HepG2 (cell line): Measurements from ENCODE around the gene SSPN. TPM values are rescaled to one million over a fixed set of nuclear protein-coding genes. Genes with fewer than 3 reads are reported as not detected.

Experiments
- ATAC-seq: fragments of 200-7000 bp; cut with Tn5 transposase; 3 replicates; pipeline ENCODE4 v1.9.1; 2020; ENCODE audit warnings: mild to moderate bottlenecking, moderate library complexity
- BruUV-seq: library from RNA; stranded (reverse); fragments of 400-500 nt; replicated peaks from 2 replicates; lab custom pipeline; 2021; lab: Mats Ljungman, UMichigan
- CTCF ChIA-PET: fragments of 300-600 bp; formaldehyde crosslinking; extraction: SDS; loops from one replicate; lab custom pipeline; 2021; ENCODE audit warnings: low total read pairs, inconsistent platforms, low intra/inter-chr PET ratio; lab: Yijun Ruan, JAX
- POLR2A ChIA-PET: fragments of 350-600 bp; sonication (Branson Sonifier 250); formaldehyde crosslinking; loops from one replicate; lab custom pipeline; 2020; ENCODE audit warnings: antibody characterized with exemption, inconsistent platforms; lab: Yijun Ruan, JAX
- DNase-seq: peaks from one replicate; pipeline ENCODE4 v3.0.0-alpha.2; 2015; ENCODE audit warnings: low spot score
- FAIRE-seq: peaks from 3 replicates; lab custom pipeline; 2011; peaks lifted over from hg19 to GRCh38; lab: Jason Lieb, UNC
- H2AFZ ChIP-seq: one replicate; pipeline ENCODE4 v1.6.1; 2011; ENCODE audit warnings: low read length, inconsistent platforms
- H3K27ac ChIP-seq: fragments of 300-600 bp; 3 replicates; pipeline ENCODE4 v1.8.0; 2011; ENCODE audit warnings: mixed run types, mild to moderate bottlenecking, mixed read lengths, low read length, inconsistent platforms; ENCODE audit not compliant: insufficient read depth; ENCODE audit errors: extremely low read length
- H3K27me3 ChIP-seq, 2 experiments: fragments of 200-600 bp in 1 of 2; 2 replicates in 1 of 2; 3 replicates in 1 of 2; pipeline versions ENCODE4 v1.6.0 to v1.8.0; 2011; ENCODE audit warnings: low read length in 2 of 2, mild to moderate bottlenecking in 2 of 2, moderate library complexity in 2 of 2, inconsistent platforms in 1 of 2; ENCODE audit not compliant: insufficient read depth in 2 of 2, control insufficient read depth in 1 of 2
- H3K36me3 ChIP-seq, 2 experiments: fragments of 200-600 bp in 1 of 2; replicated peaks in 1 of 2; 2 replicates in 1 of 2; 3 replicates in 1 of 2; pipeline versions ENCODE4 v1.5.1 to v1.8.0; 2011; ENCODE audit warnings: low read length in 2 of 2, inconsistent platforms in 1 of 2; ENCODE audit not compliant: insufficient read depth in 2 of 2, control insufficient read depth in 1 of 2
- H3K4me1 ChIP-seq: 2 replicates; pipeline ENCODE4 v1.5.1; 2012; ENCODE audit warnings: low read length, inconsistent platforms; ENCODE audit not compliant: insufficient read depth
- H3K4me2 ChIP-seq: 2 replicates; pipeline ENCODE4 v1.6.0; 2011; ENCODE audit warnings: low read depth, low read length, inconsistent platforms
- H3K4me3 ChIP-seq, 3 experiments: fragments of 200-600 bp in 1 of 3; sonication (generic), shearing (Covaris generic) in 1 of 3; replicated peaks in 1 of 3; 2 replicates each; pipeline ENCODE4 v1.5.1; 2011 to 2016; ENCODE audit warnings: low read length in 3 of 3, inconsistent platforms in 2 of 3, low read depth in 2 of 3, mild to moderate bottlenecking in 2 of 3, control low read depth in 1 of 3, mixed read lengths in 1 of 3; ENCODE audit not compliant: insufficient read depth in 1 of 3
- H3K79me2 ChIP-seq: one replicate; pipeline ENCODE4 v1.6.1; 2011; ENCODE audit warnings: low read length, inconsistent platforms; ENCODE audit not compliant: insufficient read depth
- H3K9ac ChIP-seq: 2 replicates; pipeline ENCODE4 v1.6.0; 2011; ENCODE audit warnings: mild to moderate bottlenecking, low read depth, low read length, inconsistent platforms; ENCODE audit not compliant: insufficient read depth
- H3K9me3 ChIP-seq: 2 replicates; pipeline ENCODE4 v1.5.1; 2012; ENCODE audit warnings: mild to moderate bottlenecking, low read length
- H4K20me1 ChIP-seq: 2 replicates; pipeline ENCODE4 v1.6.0; 2011; ENCODE audit warnings: inconsistent platforms, mild to moderate bottlenecking, low read length, moderate library complexity; ENCODE audit not compliant: insufficient read depth
- CEBPB ChIP-seq: IDR thresholded peaks from 2 replicates; pipeline ENCODE4 v1.6.1; 2011; ENCODE audit warnings: low read depth, low read length, improper control_type of control experiment, borderline replicate concordance
- GATA4 ChIP-seq: sonication (generic); IDR thresholded peaks from 2 replicates; pipeline ENCODE4 v1.6.1; 2016; ENCODE audit warnings: antibody characterized with exemption, low read depth, borderline replicate concordance
- NR2F2 ChIP-seq: IDR thresholded peaks from 2 replicates; pipeline ENCODE4 v1.6.1; 2012; ENCODE audit warnings: low read depth, inconsistent platforms, borderline replicate concordance
- ZBTB1 ChIP-seq: sonication (generic); formaldehyde crosslinking; IDR thresholded peaks from 2 replicates; pipeline ENCODE4 v1.4.0; 2020; ENCODE audit warnings: missing genetic modification reagents, borderline replicate concordance
- ZFAT ChIP-seq: sonication (generic); formaldehyde crosslinking; conservative IDR thresholded peaks from 2 replicates; pipeline ENCODE4 v1.8.1; 2023; ENCODE audit warnings: missing genetic modification reagents, inconsistent platforms
- ZFP1 ChIP-seq: IDR thresholded peaks from 2 replicates; pipeline ENCODE4 v1.6.1; 2016
- ZNF276 ChIP-seq: sonication (generic); formaldehyde crosslinking; IDR thresholded peaks from 2 replicates; pipeline ENCODE4 v1.4.0; 2020; ENCODE audit warnings: mild to moderate bottlenecking, low read depth, missing genetic modification reagents
- ZNF567 ChIP-seq: sonication (generic); formaldehyde crosslinking; IDR thresholded peaks from 2 replicates; pipeline ENCODE4 v1.8.1; 2023; ENCODE audit warnings: mild to moderate bottlenecking, missing genetic modification reagents, borderline replicate concordance
- WGBS: methylation state at CpG from one replicate; pipeline ENCODE4 v1.1.6; 2017; ENCODE audit warnings: low lambda C conversion rate; 5-methylcytosine and 5-hydroxymethylcytosine counted together
- in situ Hi-C: cut with HindIII; loops from 2 replicates; pipeline ENCODE4 v1.10.0; 2017; ENCODE audit warnings: low pct_unique_long_range_greater_than_20kb; ENCODE audit not compliant: extremely low pct_ligation_motif_present
- intact Hi-C: fragments of 100-400 bp; cut with micrococcal nuclease; formaldehyde crosslinking; loops from one replicate; pipeline ENCODE4 v1.10.0; 2022; ENCODE audit not compliant: unreplicated experiment
- polyA plus RNA-seq, 8 experiments: library from polyadenylated mRNA; depleted of rRNA in 3 of 8; stranded (reverse) in 7 of 8; unstranded in 1 of 8; fragments of >200 nt; fragmentation: Illumina TruSeq in 4 of 8; extraction: Trizol in 4 of 8; gene quantifications; 2 replicates each; pipeline versions ENCODE4 v1.2.1 to v1.2.3, GENCODE V29; 2011 to 2016; ENCODE audit warnings: low read depth in 4 of 8, missing spikeins in 1 of 8, mixed read lengths in 1 of 8; ENCODE audit not compliant: insufficient read depth in 1 of 8
- total RNA-seq, 5 experiments: library from RNA; depleted of rRNA; stranded (reverse); fragments of >200 nt; fragmentation: Illumina TruSeq; extraction: Trizol; gene quantifications; 2 replicates each; pipeline ENCODE4 v1.2.3, GENCODE V29; 2016; ENCODE audit warnings: low read depth in 1 of 5
- TF ChIP-seq, protein P1 (sequence below): sonication (generic); formaldehyde crosslinking; IDR thresholded peaks from 2 replicates; pipeline ENCODE4 v1.4.0; 2020; ENCODE audit warnings: missing genetic modification reagents

SSPN gene
- total and polyA plus RNA-seq, 2 of the 13 experiments (the other 11 are each of a cell fraction or from before 2014, with no cell fraction given) = not detected

GRCh38 chr12:26264215-26264838 lies 69.0 kb downstream of the SSPN start:
- H3K4me3 ChIP-seq = no peak overlapping the region
- no peak overlapping the region for H3K4me2 ChIP-seq
- POLR2A ChIA-PET = no interaction called here
- no peak overlapping the region for H3K27ac ChIP-seq
- H3K9me3 ChIP-seq = no peaks in the 10 kb centered on the region
- ATAC-seq (no peak), DNase-seq (no peak), FAIRE-seq (no peak)
- no peaks in the 10 kb centered on the region for H3K27me3 ChIP-seq
- no peaks in the 10 kb centered on the region for H3K36me3 ChIP-seq
- peaks cover 6% of the 10 kb centered on the region for H3K4me1 ChIP-seq
- intact Hi-C loops = no loop called here
- no peak overlapping the region for H2AFZ ChIP-seq
- no peaks in the 10 kb centered on the region for H3K79me2 ChIP-seq
- CTCF ChIA-PET = no interaction called here
- no peak overlapping the region for H3K9ac ChIP-seq
- WGBS = 0% methylated on average over 2 of the region's 2 CpGs
- BruUV-seq = no TSS peak
- H4K20me1 ChIP-seq = no peaks in the 10 kb centered on the region
- TF ChIP-seq ZNF567 (CRISPR knock-in tag) = no peak
- no peak for TF ChIP-seq GATA4
- no peak for TF ChIP-seq ZBTB1
- TF ChIP-seq CEBPB = peak; percentile 19; the same call in 1 of the 2 replicates
- in situ Hi-C loops = no loop called here

- CTCF ChIA-PET = no interaction called here
- H2AFZ ChIP-seq = no peak overlapping the region
- H3K4me3 ChIP-seq = no peak overlapping the region
- FAIRE-seq = no peak
- no peak overlapping the region for H3K27ac ChIP-seq
- BruUV-seq = no TSS peak
- no peak overlapping the region for H3K9ac ChIP-seq
- no peaks in the 10 kb centered on the region for H4K20me1 ChIP-seq
- no peak for ATAC-seq
- H3K27me3 ChIP-seq = no peaks in the 10 kb centered on the region
- no peaks in the 10 kb centered on the region for H3K79me2 ChIP-seq
- no peak overlapping the region for H3K4me2 ChIP-seq
- peaks cover 6% of the 10 kb centered on the region for H3K4me1 ChIP-seq
- H3K9me3 ChIP-seq = no peaks in the 10 kb centered on the region
- intact Hi-C loops = no loop called here
- in situ Hi-C loops = no loop called here
- H3K36me3 ChIP-seq = no peaks in the 10 kb centered on the region
- POLR2A ChIA-PET = no interaction called here
- no peak for DNase-seq
- no peak for TF ChIP-seq ZFAT (CRISPR knock-in tag)
- no peak for TF ChIP-seq ZFP1 (CRISPR knock-in tag)
- no peak for TF ChIP-seq ZNF276
- no peak for TF ChIP-seq NR2F2
- TF ChIP-seq, protein P1, sequence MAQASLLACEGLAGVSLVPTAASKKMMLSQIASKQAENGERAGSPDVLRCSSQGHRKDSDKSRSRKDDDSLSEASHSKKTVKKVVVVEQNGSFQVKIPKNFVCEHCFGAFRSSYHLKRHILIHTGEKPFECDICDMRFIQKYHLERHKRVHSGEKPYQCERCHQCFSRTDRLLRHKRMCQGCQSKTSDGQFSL (CRISPR knock-in tag) = no peak
Observed at GRCh38 chr12:26265606-26266005, 70.2 kb downstream of the SSPN start.
